H1 (cell line): ENCODE data around the gene ZAP70. TPM values are rescaled to one million over a fixed set of nuclear protein-coding genes. Genes with fewer than 3 reads are reported as not detected.

Experiments used
- SIN3A ChIP-seq, 2 experiments: IDR thresholded peaks in 1 of 2; conservative IDR thresholded peaks in 1 of 2; 2 replicates each; pipeline ENCODE4 v1.6.1; 2011 to 2012; ENCODE audit warnings: low read length in 2 of 2, improper control_type of control experiment in 1 of 2, low read depth in 1 of 2, mild to moderate bottlenecking in 1 of 2
- polyA plus RNA-seq, 7 experiments: library from polyadenylated mRNA; depleted of rRNA in 3 of 7; stranded (reverse) in 5 of 7; unstranded in 2 of 7; fragments of >200 nt in 5 of 7; fragments of 200-250 nt in 2 of 7; gene quantifications; 1 replicate in 5 of 7; 2 replicates in 1 of 7; 4 replicates in 1 of 7; pipeline versions ENCODE4 v1.2.1 to v1.2.3, GENCODE V29; 2011 to 2013; ENCODE audit warnings: missing spikeins in 2 of 7, mixed read lengths in 2 of 7
- total RNA-seq: library from RNA; stranded (reverse); fragmentation: NEBNext Ultra II Directional; extraction: Animal tissue kit (Norgen Biotek cat#: 25700); gene quantifications from 2 replicates; pipeline ENCODE4 v1.2.1, GENCODE V29; 2021

Gene ZAP70
- total and polyA plus RNA-seq, 2 of the 8 experiments (the other 6 are each of a cell fraction or from before 2014, with no cell fraction given): 0.15 TPM; not detected in 1

- no peak for TF ChIP-seq SIN3A (conservative IDR thresholded peaks at IDR 0.05 in 1 of 2, IDR thresholded peaks at IDR 0.05 in 1 of 2; ENCODE audit: low read depth in 1 of 2, low read length in 2 of 2)
Observed at GRCh38 chr2:97677480-97677879, 35.9 kb upstream of the ZAP70 start (continued).
